GM19035 (cell line): ENCODE measurements around the gene PBX1.

Source experiments
- ATAC-seq: cut with Tn5 transposase; IDR thresholded peaks from one replicate; pipeline ENCODE4 v1.9.1; 2021; ENCODE audit not compliant: unreplicated experiment

Gene PBX1

GRCh38 chr1:164846731-164847691 is 288.0 kb downstream of the PBX1 start:
- no peak for ATAC-seq

- no peak for ATAC-seq
Measured at GRCh38 chr1:164853146-164853545, 294.2 kb downstream of the PBX1 start.

- ATAC-seq = no peak
Measured at GRCh38 chr1:164855716-164856329, 296.8 kb downstream of the PBX1 start.

- no peak for ATAC-seq
Measured at GRCh38 chr1:164856381-164856780, 297.4 kb downstream of the PBX1 start.

GRCh38 chr1:164857439-164857838 is 298.5 kb downstream of the PBX1 start:
- ATAC-seq = no peak

GRCh38 chr1:164858096-164858632 is 299.2 kb downstream of the PBX1 start:
- no peak for ATAC-seq

GRCh38 chr1:164861632-164862031 is 302.6 kb downstream of the PBX1 start:
- no peak for ATAC-seq

- no peak for ATAC-seq
Measured at GRCh38 chr1:164863056-164863455, 304.1 kb downstream of the PBX1 start.

- no peak for ATAC-seq
Measured at GRCh38 chr1:164864161-164864560, 305.2 kb downstream of the PBX1 start.

- no peak for ATAC-seq
Measured at GRCh38 chr1:164865385-164865784, 306.4 kb downstream of the PBX1 start.

GRCh38 chr1:164867590-164867989 is 308.6 kb downstream of the PBX1 start:
- no peak for ATAC-seq

- no peak for ATAC-seq
Measured at GRCh38 chr1:164868990-164869389, 310.0 kb downstream of the PBX1 start.

- no peak for ATAC-seq
Measured at GRCh38 chr1:164875518-164875917, 316.5 kb downstream of the PBX1 start.

- ATAC-seq = no peak
Measured at GRCh38 chr1:164876398-164877116, 317.6 kb downstream of the PBX1 start.

GRCh38 chr1:164880199-164880598 is 321.2 kb downstream of the PBX1 start:
- no peak for ATAC-seq

GRCh38 chr1:164880644-164881043 is 321.7 kb downstream of the PBX1 start:
- no peak for ATAC-seq

- no peak for ATAC-seq
Measured at GRCh38 chr1:164885311-164885710, 326.3 kb downstream of the PBX1 start.

GRCh38 chr1:164886101-164886500 is 327.1 kb downstream of the PBX1 start:
- ATAC-seq = no peak

GRCh38 chr1:164891615-164892014 is 332.6 kb downstream of the PBX1 start:
- ATAC-seq = no peak

GRCh38 chr1:164895026-164895912 is 336.3 kb downstream of the PBX1 start:
- no peak for ATAC-seq
